PFSK-1 (cell line): ENCODE data around the gene WNT4.

Experiments
- FOXP2 ChIP-seq: optimal IDR thresholded peaks from 2 replicates; pipeline ENCODE3; 2011; ENCODE audit warnings: borderline replicate concordance, control low read depth, inconsistent platforms; ENCODE audit not compliant: insufficient read depth; ENCODE audit errors: extremely low read length, extremely low read depth
- POLR2AphosphoS5 ChIP-seq: IDR thresholded peaks from 2 replicates; pipeline ENCODE4 v1.6.1; 2012; ENCODE audit warnings: low read depth, mild to moderate bottlenecking, control low read depth, low read length, moderate library complexity

DNA sequence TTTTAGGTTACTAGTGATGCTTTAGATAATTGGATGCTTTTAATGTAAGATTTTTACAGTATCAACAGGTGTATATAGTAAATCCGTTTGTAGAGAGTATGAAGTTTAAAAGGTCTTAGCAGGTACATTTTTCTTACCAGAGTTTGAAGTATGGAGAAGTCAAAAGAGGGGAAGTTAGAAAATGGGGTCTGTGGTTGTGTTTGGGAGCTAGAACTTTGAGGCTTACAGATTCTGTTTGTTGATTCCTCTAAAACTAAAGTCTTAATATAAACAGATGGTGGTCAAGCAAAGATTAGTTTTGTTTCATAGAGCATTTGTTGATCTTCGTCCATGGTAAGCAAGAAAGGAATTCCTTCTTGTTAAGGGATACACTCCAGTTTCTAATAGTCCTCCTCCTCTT lies 54.6 kb downstream of the WNT4 start:
- no peak for TF ChIP-seq FOXP2
- TF ChIP-seq POLR2AphosphoS5, result no peak
